Kidney epithelial cell (primary cell): ENCODE measurements around the gene VOPP1. TPM values are rescaled to one million over a fixed set of nuclear protein-coding genes. Genes with fewer than 3 reads are reported as not detected.

ENCODE experiments used
- DNase-seq: peaks from one replicate; pipeline ENCODE4 v3.0.0-alpha.2; 2010; ENCODE audit warnings: low read depth
- H3K27me3 ChIP-seq: 2 replicates; pipeline ENCODE4 v1.6.0; 2011; ENCODE audit warnings: low read length; ENCODE audit not compliant: control insufficient read depth, insufficient read depth
- H3K36me3 ChIP-seq: 2 replicates; pipeline ENCODE4 v1.5.1; 2011; ENCODE audit warnings: low read length; ENCODE audit not compliant: control insufficient read depth, insufficient read depth
- H3K4me3 ChIP-seq: 2 replicates; pipeline ENCODE4 v1.5.1; 2011; ENCODE audit warnings: low read depth, mild to moderate bottlenecking, control low read depth, low read length
- CTCF ChIP-seq: IDR thresholded peaks from 2 replicates; pipeline ENCODE4 v1.5.1; 2011; ENCODE audit warnings: mild to moderate bottlenecking, moderate library complexity, low read length, control low read depth, inconsistent platforms; ENCODE audit not compliant: insufficient read depth, poor library complexity, severe bottlenecking
- total RNA-seq: library from RNA; depleted of rRNA; stranded (reverse); fragments of >200 nt; gene quantifications from 2 replicates; pipeline ENCODE4 v1.2.3, GENCODE V29; 2015

VOPP1 gene
- total RNA-seq, 1 donor from 2014 or later, result 118 TPM

GRCh38 chr7:55432506-55432905, 139.8 kb downstream of the VOPP1 start:
- TF ChIP-seq CTCF, result no peak
- Histone ChIP-seq H3K36me3 (no peaks in the 10 kb centered on the region), H3K27me3 (no peaks in the 10 kb centered on the region), H3K4me3 (no peak overlapping the region)
- DNase-seq, result no peak

GRCh38 chr7:55431898-55432297, 140.4 kb downstream of the VOPP1 start:
- DNase-seq, result no peak
- TF ChIP-seq CTCF, result no peak
- no peaks in the 10 kb centered on the region for H3K36me3 ChIP-seq
- H3K4me3 ChIP-seq, result no peak overlapping the region
- no peaks in the 10 kb centered on the region for H3K27me3 ChIP-seq

- no peak overlapping the region for H3K4me3 ChIP-seq
- TF ChIP-seq CTCF, result no peak
- no peak for DNase-seq
- H3K27me3 ChIP-seq, result no peaks in the 10 kb centered on the region
- H3K36me3 ChIP-seq, result no peaks in the 10 kb centered on the region
Measured at GRCh38 chr7:55429835-55430499, 142.3 kb downstream of the VOPP1 start.

GRCh38 chr7:55427800-55428199, 144.5 kb downstream of the VOPP1 start:
- DNase-seq, result no peak
- H3K4me3 ChIP-seq, result no peak overlapping the region
- no peaks in the 10 kb centered on the region for H3K27me3 ChIP-seq
- no peak for TF ChIP-seq CTCF
- H3K36me3 ChIP-seq, result no peaks in the 10 kb centered on the region

- Histone ChIP-seq H3K36me3 (no peaks in the 10 kb centered on the region), H3K4me3 (no peak overlapping the region), H3K27me3 (no peaks in the 10 kb centered on the region)
- no peak for TF ChIP-seq CTCF
- DNase-seq, result no peak
Measured at GRCh38 chr7:55427342-55427741, 145.0 kb downstream of the VOPP1 start.

- no peaks in the 10 kb centered on the region for H3K27me3 ChIP-seq
- H3K4me3 ChIP-seq, result no peak overlapping the region
- DNase-seq, result no peak
- no peaks in the 10 kb centered on the region for H3K36me3 ChIP-seq
- no peak for TF ChIP-seq CTCF
Measured at GRCh38 chr7:55426676-55427075, 145.6 kb downstream of the VOPP1 start.
